Vagina (tissue), 2 donors: ENCODE data around the gene ZNF487. TPM values are rescaled to one million over a fixed set of nuclear protein-coding genes. Genes with fewer than 3 reads are reported as not detected.
A peak's percentile ranks its signal among the peaks of the same experiment; 100 is the strongest.

Experiments
- DNase-seq, 2 donors: peaks; one replicate each; pipeline ENCODE4 v3.0.0-alpha.2; 2017; ENCODE audit errors: extremely low spot score in 2 of 2
- H3K27ac ChIP-seq: fragments of 200-600 bp; sonication (generic); one replicate; pipeline ENCODE4 v1.5.1; 2019
- H3K27me3 ChIP-seq: fragments of 200-600 bp; sonication (generic); one replicate; pipeline ENCODE4 v1.5.1; 2019
- H3K36me3 ChIP-seq, 2 donors: fragments of 200-600 bp; sonication (generic); one replicate each; pipeline ENCODE4 v1.5.1; 2017 to 2019
- H3K4me1 ChIP-seq: fragments of 200-600 bp; sonication (generic); one replicate; pipeline ENCODE4 v1.5.1; 2019
- H3K4me3 ChIP-seq, 2 donors: fragments of 200-600 bp; sonication (generic); 1 replicate in 1 of 2; 2 replicates in 1 of 2; pipeline ENCODE4 v1.5.1; 2016 to 2019
- H3K9me3 ChIP-seq: fragments of 200-600 bp; sonication (generic); one replicate; pipeline ENCODE4 v1.5.1; 2019
- CTCF ChIP-seq, 3 experiments: fragments of 450-650 bp in 2 of 3; fragments of 200-600 bp in 1 of 3; sonication (generic) in 1 of 3; IDR thresholded peaks; one replicate each; pipeline ENCODE4 v1.5.1; 2017 to 2019; ENCODE audit warnings: antibody characterized with exemption in 3 of 3, mild to moderate bottlenecking in 2 of 3, moderate library complexity in 2 of 3
- POLR2A ChIP-seq, 2 donors: fragments of 450-650 bp; IDR thresholded peaks; one replicate each; pipeline ENCODE4 v1.6.1; 2017; ENCODE audit warnings: antibody characterized with exemption in 2 of 2, mild to moderate bottlenecking in 2 of 2, moderate library complexity in 2 of 2
- POLR2AphosphoS5 ChIP-seq, 2 donors: sonication (generic); formaldehyde crosslinking; IDR thresholded peaks; one replicate each; pipeline ENCODE4 v1.9.0; 2017; ENCODE audit warnings: antibody characterized with exemption in 2 of 2, mild to moderate bottlenecking in 2 of 2, low read depth in 1 of 2; ENCODE audit not compliant: insufficient read depth in 1 of 2
- intact Hi-C: fragments of 100-400 bp; cut with DNase I; formaldehyde crosslinking; loops from one replicate; pipeline ENCODE4 v1.15.1; 2023
- total RNA-seq: library from RNA; depleted of rRNA; stranded (reverse); fragments of >200 nt; gene quantifications from one replicate; pipeline ENCODE4 v1.2.3, GENCODE V29; 2016

The ZNF487 gene
- total RNA-seq, 1 donor from 2014 or later, result 4.2 TPM

DNA sequence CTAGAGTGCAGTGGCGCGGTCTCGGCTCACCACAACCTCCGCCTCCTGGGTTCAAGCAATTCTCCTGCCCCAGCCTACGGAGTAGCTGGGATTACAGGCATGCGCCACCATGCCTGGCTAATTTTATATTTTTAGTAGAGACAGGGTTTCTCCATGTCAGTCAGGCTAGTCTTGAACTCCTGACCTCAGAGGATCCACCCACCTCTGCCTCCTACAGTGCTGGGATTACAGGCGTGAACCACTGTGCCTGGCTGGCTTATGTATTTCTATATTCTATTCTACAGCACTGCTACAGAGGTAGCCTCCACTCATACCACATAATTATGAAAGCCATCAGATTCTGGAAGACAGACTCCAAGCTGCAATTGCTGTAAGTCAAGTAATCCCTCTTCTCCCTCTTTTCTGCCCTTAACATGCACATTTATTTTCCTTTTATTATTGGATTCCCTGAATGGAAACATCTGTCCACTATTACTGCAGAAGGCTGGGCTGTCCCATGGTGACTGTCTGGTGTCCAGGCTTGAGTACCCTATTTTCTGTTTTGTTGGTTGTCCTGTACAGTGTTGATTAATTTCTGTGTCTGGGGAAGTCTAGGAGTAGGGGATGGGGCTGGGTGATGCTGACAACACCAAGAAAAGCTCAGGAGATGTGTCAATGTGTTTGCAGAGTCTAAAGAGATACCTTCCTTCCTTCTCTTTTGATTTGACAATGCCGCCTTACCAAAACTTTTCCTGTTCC, 5.8 kb upstream of the ZNF487 start:
- TF ChIP-seq POLR2AphosphoS5 (IDR thresholded peaks at IDR 0.05; ENCODE audit: insufficient read depth in 1 of 2, low read depth in 1 of 2) (no peak), CTCF (IDR thresholded peaks at IDR 0.05) (no peak), POLR2A (IDR thresholded peaks at IDR 0.05) (no peak)
- H3K27ac ChIP-seq, result no peak overlapping the region
- no peak for DNase-seq
- peaks cover 5% of the 10 kb centered on the region for H3K4me1 ChIP-seq
- no peaks in the 10 kb centered on the region for H3K9me3 ChIP-seq
- H3K4me3 ChIP-seq, result no peak overlapping the region
- no peaks in the 10 kb centered on the region for H3K27me3 ChIP-seq
- intact Hi-C loops, result no loop called here
- no peaks in the 10 kb centered on the region for H3K36me3 ChIP-seq

GRCh38 chr10:43437141-43437870, 395 bp downstream of the ZNF487 start:
- no peaks in the 10 kb centered on the region for H3K27me3 ChIP-seq

GRCh38 chr10:43440463-43441134, 3.7 kb downstream of the ZNF487 start:
- no peak for TF ChIP-seq POLR2AphosphoS5 (IDR thresholded peaks at IDR 0.05; ENCODE audit: insufficient read depth in 1 of 2, low read depth in 1 of 2)
- TF ChIP-seq POLR2A (IDR thresholded peaks at IDR 0.05), result no peak
- TF ChIP-seq CTCF (IDR thresholded peaks at IDR 0.05), result no peak
- no peak for DNase-seq
- H3K36me3 ChIP-seq, result no peaks in the 10 kb centered on the region
- intact Hi-C loops, result no loop called here
- H3K4me1 ChIP-seq, result peaks cover 10% of the 10 kb centered on the region
- H3K27me3 ChIP-seq, result no peaks in the 10 kb centered on the region
- H3K9me3 ChIP-seq, result no peaks in the 10 kb centered on the region
- H3K4me3 ChIP-seq, result no peak overlapping the region
- no peak overlapping the region for H3K27ac ChIP-seq

More at GRCh38 chr10:43437141-43437870, 395 bp downstream of the ZNF487 start:
- no peak for TF ChIP-seq CTCF (IDR thresholded peaks at IDR 0.05)
- TF ChIP-seq POLR2AphosphoS5 (IDR thresholded peaks at IDR 0.05; ENCODE audit: insufficient read depth in 1 of 2, low read depth in 1 of 2), result no peak
- no peak for TF ChIP-seq POLR2A (IDR thresholded peaks at IDR 0.05)
- Histone ChIP-seq H3K4me3 (peak overlapping the region; percentile 57 to 93), H3K36me3 (no peaks in the 10 kb centered on the region), H3K4me1 (peaks cover 15% of the 10 kb centered on the region), H3K27ac (peak overlapping the region; percentile 98), H3K9me3 (no peaks in the 10 kb centered on the region)
- intact Hi-C loops, result no loop called here
- no peak for DNase-seq

DNA sequence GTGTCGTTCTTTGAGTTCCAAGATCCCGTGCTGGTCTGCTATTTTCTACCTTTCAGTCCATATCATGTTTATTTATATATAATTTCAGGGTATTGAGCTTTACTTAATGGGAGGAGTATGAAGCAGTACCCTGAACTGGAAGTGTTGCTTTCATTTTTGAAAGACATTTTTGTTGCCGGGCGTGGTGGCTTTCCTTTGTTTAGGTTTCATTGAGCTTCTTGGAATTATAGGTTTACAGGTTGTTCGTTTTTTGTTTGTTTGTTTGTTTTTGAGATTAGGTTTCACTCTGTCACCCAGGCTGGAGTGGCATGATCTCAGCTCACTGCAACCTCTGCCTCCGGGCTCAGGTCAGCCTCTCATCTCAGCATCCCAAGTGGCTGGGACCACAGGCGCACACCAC, 7.4 kb downstream of the ZNF487 start:
- Histone ChIP-seq H3K9me3 (no peaks in the 10 kb centered on the region), H3K4me1 (no peaks in the 10 kb centered on the region), H3K27ac (no peak overlapping the region), H3K27me3 (no peaks in the 10 kb centered on the region), H3K4me3 (no peak overlapping the region), H3K36me3 (no peaks in the 10 kb centered on the region)
- intact Hi-C loops, result no loop called here
- no peak for DNase-seq
- TF ChIP-seq POLR2A (IDR thresholded peaks at IDR 0.05) (no peak), CTCF (IDR thresholded peaks at IDR 0.05) (no peak), POLR2AphosphoS5 (IDR thresholded peaks at IDR 0.05; ENCODE audit: insufficient read depth in 1 of 2, low read depth in 1 of 2) (no peak)
